GM15510 (cell line): Measurements from ENCODE around the gene THOC6.

Experiments
- POLR2A ChIP-seq: IDR thresholded peaks from 3 replicates; pipeline ENCODE4 v1.6.1; 2011; ENCODE audit warnings: borderline replicate concordance; ENCODE audit not compliant: insufficient read length; ENCODE audit errors: extremely low read depth

THOC6 gene

GRCh38 chr16:3066440-3066748 is 42.6 kb downstream of the THOC6 start:
- TF ChIP-seq POLR2A: no peak

GRCh38 chr16:3068487-3068886 is 44.7 kb downstream of the THOC6 start:
- TF ChIP-seq POLR2A: no peak

DNA sequence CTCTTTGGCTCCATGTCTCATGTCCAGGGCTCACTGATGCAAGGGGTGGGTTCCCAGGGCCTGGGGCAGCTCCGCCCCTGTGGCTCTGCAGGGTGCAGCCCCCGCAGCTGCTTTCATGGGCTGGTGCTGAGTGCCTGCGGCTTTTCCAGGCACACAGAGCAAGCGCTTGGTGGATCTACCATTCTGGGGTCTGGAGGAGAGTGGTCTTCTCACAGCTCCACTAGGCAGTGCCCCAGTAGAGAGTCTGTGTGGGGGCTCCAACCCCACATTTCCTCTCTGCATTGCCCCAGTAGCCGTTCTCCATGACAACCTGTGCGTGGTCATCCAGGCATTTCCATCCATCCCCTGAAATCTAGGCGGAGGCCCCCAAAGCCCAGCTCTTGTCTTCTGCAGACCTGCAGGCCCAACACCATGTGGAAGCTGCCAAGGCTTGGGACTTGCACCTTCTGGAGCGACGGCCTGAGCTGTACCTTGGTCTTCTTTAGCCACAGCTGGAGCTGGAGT is 46.8 kb downstream of the THOC6 start:
- no peak for TF ChIP-seq POLR2A

GRCh38 chr16:3071655-3072054 is 47.8 kb downstream of the THOC6 start:
- no peak for TF ChIP-seq POLR2A

DNA sequence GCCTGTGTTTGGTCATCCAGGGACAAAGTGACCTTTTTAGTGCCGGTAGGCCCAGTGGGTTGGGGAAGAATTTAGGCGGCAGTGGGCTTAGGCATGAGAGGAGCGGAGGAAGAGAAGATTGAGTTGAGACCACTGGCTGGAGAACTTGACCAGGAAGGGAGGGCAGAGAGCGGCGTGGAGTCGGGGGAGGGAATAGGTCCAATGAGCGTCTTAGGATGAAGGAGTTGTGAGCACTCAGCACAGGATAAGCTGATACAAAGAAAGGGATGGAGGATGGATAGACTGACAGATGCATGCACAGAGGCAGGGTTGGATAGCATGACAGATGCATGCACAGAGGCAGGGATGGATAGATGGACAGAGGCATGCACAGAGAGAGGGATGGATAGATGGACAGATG is 49.6 kb downstream of the THOC6 start:
- no peak for TF ChIP-seq POLR2A

GRCh38 chr16:3074860-3075522 is 51.2 kb downstream of the THOC6 start:
- no peak for TF ChIP-seq POLR2A

GRCh38 chr16:3075523-3075915 is 51.7 kb downstream of the THOC6 start:
- no peak for TF ChIP-seq POLR2A

GRCh38 chr16:3076577-3076976 is 52.7 kb downstream of the THOC6 start:
- TF ChIP-seq POLR2A: no peak
